Nephron (organoid): ENCODE measurements around the gene CLDN24.

Experiments used
- H3K27ac Mint-ChIP-seq, 3 experiments: 2 replicates each; pipeline ENCODE4 v1.8.0; 2020; ENCODE audit warnings: mixed read lengths in 3 of 3, mild to moderate bottlenecking in 2 of 3, moderate library complexity in 1 of 3
- H3K27me3 Mint-ChIP-seq: 2 replicates; pipeline ENCODE4 v1.8.0; 2021; ENCODE audit warnings: low read depth, mild to moderate bottlenecking, moderate library complexity, mixed read lengths
- H3K36me3 Mint-ChIP-seq: 2 replicates; pipeline ENCODE4 v1.8.0; 2020; ENCODE audit warnings: low read depth, mixed read lengths
- H3K4me1 Mint-ChIP-seq: 2 replicates; pipeline ENCODE4 v1.8.0; 2020; ENCODE audit warnings: mixed read lengths
- H3K4me3 Mint-ChIP-seq, 3 experiments: 2 replicates each; pipeline ENCODE4 v1.8.0; 2020; ENCODE audit warnings: mild to moderate bottlenecking in 3 of 3, mixed read lengths in 3 of 3, moderate library complexity in 2 of 3
- H3K9me3 Mint-ChIP-seq: 2 replicates; pipeline ENCODE4 v1.8.0; 2020; ENCODE audit warnings: mixed read lengths
- CTCF ChIP-seq, 3 experiments: fragments of 200-600 bp; sonication (generic); IDR thresholded peaks; one replicate each; pipeline ENCODE4 v1.5.0; 2021; ENCODE audit warnings: antibody characterized with exemption in 3 of 3; ENCODE audit not compliant: unreplicated experiment in 3 of 3

Gene CLDN24

DNA sequence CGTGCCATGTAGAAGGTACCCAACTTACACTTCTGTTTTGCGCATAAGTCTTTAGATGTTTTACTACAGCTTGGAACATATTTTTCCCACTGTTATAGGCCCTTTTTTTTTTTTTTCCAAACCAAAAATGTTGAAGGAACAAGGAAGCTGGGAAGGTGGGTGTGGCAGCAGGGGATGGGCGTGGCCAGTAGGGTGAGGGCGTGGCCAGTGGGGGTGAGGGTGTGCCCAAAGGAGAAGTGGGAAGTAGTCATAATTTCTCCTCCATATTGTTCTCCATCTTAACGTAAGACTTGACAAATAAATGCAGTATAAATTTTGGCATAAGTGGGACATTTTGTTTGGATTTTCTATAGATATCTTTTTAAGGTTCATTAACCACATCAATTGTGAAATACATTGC, 32.5 kb downstream of the CLDN24 start:
- Mint-ChIP-seq H3K27me3 (no peaks in the 10 kb centered on the region), H3K36me3 (peaks cover 60% of the 10 kb centered on the region), H3K4me3 (no peak overlapping the region), H3K27ac (no peak overlapping the region), H3K9me3 (no peaks in the 10 kb centered on the region), H3K4me1 (peaks cover 11% of the 10 kb centered on the region)
- TF ChIP-seq CTCF (IDR thresholded peaks at IDR 0.05; ENCODE audit: unreplicated experiment in 3 of 3), result no peak

DNA sequence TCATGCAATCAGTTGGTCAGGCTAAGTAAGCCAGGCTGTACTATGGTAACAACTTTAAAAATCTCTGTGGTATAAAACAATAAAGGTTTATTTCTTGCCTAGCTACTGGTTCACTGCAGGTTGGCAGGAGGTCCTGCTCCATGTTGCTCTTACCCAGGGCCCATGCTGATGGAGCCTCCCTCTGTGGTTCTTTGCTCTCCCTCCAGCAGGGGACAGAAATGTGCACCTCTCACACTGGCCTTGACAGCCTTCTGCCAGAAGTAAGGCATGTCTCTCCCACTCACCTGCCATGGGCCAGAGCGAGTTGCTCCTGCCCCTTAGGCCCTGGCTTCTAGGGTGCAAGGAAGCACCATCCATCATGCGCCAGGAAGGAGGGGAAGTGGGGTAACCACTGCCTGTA, 33.3 kb downstream of the CLDN24 start:
- H3K4me1 Mint-ChIP-seq, result peaks cover 18% of the 10 kb centered on the region
- peak overlapping the region; percentile 51 to 96 (median 72) for H3K27ac Mint-ChIP-seq
- H3K4me3 Mint-ChIP-seq, result no peak overlapping the region
- no peaks in the 10 kb centered on the region for H3K27me3 Mint-ChIP-seq
- no peaks in the 10 kb centered on the region for H3K9me3 Mint-ChIP-seq
- H3K36me3 Mint-ChIP-seq, result peaks cover 60% of the 10 kb centered on the region
- TF ChIP-seq CTCF (IDR thresholded peaks at IDR 0.05; ENCODE audit: unreplicated experiment in 3 of 3), result no peak

DNA sequence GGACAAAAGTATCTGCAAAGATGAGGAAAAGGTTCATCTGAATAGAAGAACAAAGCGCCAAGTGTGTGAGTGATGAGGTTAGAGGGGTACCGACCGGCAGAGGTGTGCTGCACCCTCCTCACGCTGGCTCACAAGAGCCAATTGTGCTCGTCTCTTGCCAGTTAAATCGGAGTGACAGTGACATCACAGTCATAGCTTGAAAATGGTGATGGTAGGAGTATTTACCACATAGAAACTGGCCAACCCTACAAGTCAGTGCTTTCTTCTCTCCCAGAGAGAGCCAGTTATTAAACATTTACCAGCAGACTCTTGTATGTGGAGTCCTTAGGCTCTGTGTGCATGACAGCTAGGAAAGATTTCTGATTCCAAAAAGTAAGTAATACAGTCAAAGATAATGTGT, 34.5 kb downstream of the CLDN24 start:
- Mint-ChIP-seq H3K27me3 (no peaks in the 10 kb centered on the region), H3K27ac (peak overlapping the region; percentile 95 to 98 (median 96)), H3K4me3 (peak overlapping the region; percentile 7 to 32 (median 15)), H3K4me1 (peaks cover 21% of the 10 kb centered on the region), H3K9me3 (no peaks in the 10 kb centered on the region), H3K36me3 (peaks cover 64% of the 10 kb centered on the region)
- no peak for TF ChIP-seq CTCF (IDR thresholded peaks at IDR 0.05; ENCODE audit: unreplicated experiment in 3 of 3)

DNA sequence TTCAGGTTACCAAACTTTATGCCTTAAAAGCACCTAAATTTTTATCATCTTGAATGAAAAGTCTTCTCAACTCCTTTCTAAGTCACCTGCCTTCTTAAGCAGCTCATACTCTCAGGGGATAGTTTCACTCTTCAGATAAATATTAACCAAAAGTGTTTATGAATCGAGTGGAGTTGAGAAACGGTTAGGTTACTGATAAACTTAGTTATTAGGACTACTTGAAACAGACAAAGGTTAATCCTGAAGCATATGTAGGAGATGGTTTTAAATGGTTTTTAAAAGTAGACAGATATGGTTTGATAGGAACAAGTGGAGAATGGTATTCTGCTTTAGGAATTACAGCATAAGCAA, 34.9 kb downstream of the CLDN24 start:
- Mint-ChIP-seq H3K27me3 (no peaks in the 10 kb centered on the region), H3K4me3 (peak overlapping the region; percentile 15 to 32 (median 17)), H3K36me3 (peaks cover 65% of the 10 kb centered on the region)

DNA sequence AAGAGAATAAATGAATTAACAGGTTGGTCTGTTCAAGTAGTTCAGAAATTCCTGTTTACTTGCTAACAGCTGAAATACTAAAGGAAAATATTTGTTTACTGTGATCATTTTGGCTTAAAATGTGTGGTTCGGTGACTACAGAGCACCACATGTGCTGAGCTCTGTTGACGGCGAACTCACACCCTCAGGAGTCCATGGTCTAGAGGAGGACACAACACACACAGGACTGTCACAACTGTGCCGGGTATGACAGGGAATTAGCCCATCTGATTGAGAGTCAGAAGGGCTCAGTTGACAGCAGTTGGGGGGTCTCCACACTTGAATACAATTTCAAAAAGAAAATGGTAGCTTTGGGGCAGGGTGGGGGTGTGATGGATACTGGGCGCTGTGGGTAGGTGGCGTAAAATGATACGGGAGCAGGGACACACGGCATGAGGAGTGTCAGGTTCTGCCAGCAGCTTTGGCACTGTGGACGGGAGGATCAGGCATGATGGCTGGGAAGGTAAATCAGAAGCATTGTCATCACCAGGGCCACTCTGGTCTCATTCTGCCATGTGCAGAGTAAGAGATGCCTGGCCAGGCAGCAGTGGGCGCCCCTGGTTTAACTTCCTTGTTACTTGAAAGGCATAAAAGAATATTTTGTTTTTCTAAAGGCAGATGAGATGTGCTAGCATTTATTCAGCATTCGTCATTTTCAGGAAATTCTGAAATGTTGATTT, 35.5 kb downstream of the CLDN24 start:
- Mint-ChIP-seq H3K4me3 (no peak overlapping the region), H3K27me3 (no peaks in the 10 kb centered on the region), H3K9me3 (no peaks in the 10 kb centered on the region), H3K36me3 (peaks cover 66% of the 10 kb centered on the region), H3K4me1 (peaks cover 28% of the 10 kb centered on the region), H3K27ac (peak overlapping the region; percentile 95 to 98 (median 96))
- TF ChIP-seq CTCF (IDR thresholded peaks at IDR 0.05; ENCODE audit: unreplicated experiment in 3 of 3), result no peak

More for the DNA sequence above, 34.9 kb downstream of the CLDN24 start:
- no peaks in the 10 kb centered on the region for H3K9me3 Mint-ChIP-seq
- H3K27ac Mint-ChIP-seq, result peak overlapping the region; percentile 95 to 98 (median 96)
- TF ChIP-seq CTCF (IDR thresholded peaks at IDR 0.05; ENCODE audit: unreplicated experiment in 3 of 3), result no peak
- H3K4me1 Mint-ChIP-seq, result peaks cover 25% of the 10 kb centered on the region

- no peaks in the 10 kb centered on the region for H3K9me3 Mint-ChIP-seq
These were observed 36.3 kb downstream of the CLDN24 start for GRCh38 chr4:183285886-183286285.

More at GRCh38 chr4:183285886-183286285, 36.3 kb downstream of the CLDN24 start:
- no peak overlapping the region for H3K4me3 Mint-ChIP-seq
- no peak for TF ChIP-seq CTCF (IDR thresholded peaks at IDR 0.05; ENCODE audit: unreplicated experiment in 3 of 3)
- peak overlapping the region; percentile 90 to 98 (median 96) for H3K27ac Mint-ChIP-seq
- peaks cover 28% of the 10 kb centered on the region for H3K4me1 Mint-ChIP-seq
- H3K27me3 Mint-ChIP-seq, result no peaks in the 10 kb centered on the region
- H3K36me3 Mint-ChIP-seq, result peaks cover 60% of the 10 kb centered on the region
